GM18873 (cell line): Measurements from ENCODE around the gene OGFOD2.
"Not testable (repeated sequence)": the region's sequence is repeated elsewhere in the genome, so short reads cannot be mapped to it uniquely, and the experiment has no call there.

Source experiments
- ATAC-seq: cut with Tn5 transposase; IDR thresholded peaks from one replicate; pipeline ENCODE4 v1.9.1; 2021; ENCODE audit warnings: mild to moderate bottlenecking, moderate library complexity, moderate number of reproducible peaks; ENCODE audit not compliant: unreplicated experiment, low FRiP score

The OGFOD2 gene

GRCh38 chr12:122974892-122975789, at the start of gene OGFOD2:
TSS of gene OGFOD2 (plus strand) at chr12:122975244. CDS start at chr12:122975252, 8 bp downstream.
- ATAC-seq, result peak; percentile 56

- no peak for ATAC-seq
These were observed 47.2 kb upstream of the OGFOD2 start for GRCh38 chr12:122927756-122928403.

GRCh38 chr12:122928404-122929147, 46.5 kb upstream of the OGFOD2 start:
- ATAC-seq, result no peak

- no peak for ATAC-seq
These were observed 45.9 kb upstream of the OGFOD2 start for GRCh38 chr12:122929148-122929538.

- ATAC-seq, result no peak
These were observed 45.2 kb upstream of the OGFOD2 start for GRCh38 chr12:122929812-122930211.

DNA sequence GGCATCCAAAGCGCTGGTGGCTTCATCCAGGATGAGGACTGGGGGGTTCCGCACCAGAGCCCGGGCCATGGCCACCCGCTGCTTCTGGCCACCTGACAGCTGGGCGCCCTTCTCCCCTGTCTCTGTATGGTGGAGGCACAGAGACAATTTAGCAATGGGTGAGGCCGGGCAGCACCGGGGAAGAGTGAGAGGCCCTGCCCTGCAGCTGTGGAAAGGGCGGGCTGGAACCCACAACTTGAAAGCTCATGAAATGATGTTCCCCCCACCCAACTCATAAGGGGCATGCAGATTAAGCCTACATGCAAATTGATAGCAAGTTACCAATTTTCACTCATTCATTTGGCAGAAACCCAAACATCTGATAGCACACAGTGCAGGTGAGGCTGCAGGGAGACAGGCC, 42.8 kb upstream of the OGFOD2 start:
- ATAC-seq, result no peak

- ATAC-seq, result no peak
These were observed 40.3 kb upstream of the OGFOD2 start for GRCh38 chr12:122934722-122935121.

DNA sequence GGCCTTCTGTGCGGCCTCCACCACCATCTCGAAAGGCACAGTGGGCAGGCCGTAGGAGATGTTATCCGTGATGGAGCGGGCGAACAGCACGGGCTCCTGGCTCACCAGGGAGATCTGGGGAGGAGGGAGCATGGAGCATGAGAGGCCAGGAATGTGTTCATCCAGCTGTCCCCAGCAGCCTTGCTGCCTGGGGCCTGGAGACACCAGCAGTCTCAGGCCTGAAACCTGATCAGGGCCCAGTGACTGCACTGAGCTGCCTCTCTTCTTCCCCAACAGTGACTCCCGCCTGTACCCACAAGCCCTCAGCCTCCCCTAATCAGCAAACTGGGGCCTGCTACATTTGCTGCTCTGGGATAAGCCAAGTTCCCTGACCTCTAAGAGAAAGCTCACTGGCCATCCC, 39.7 kb upstream of the OGFOD2 start:
- no peak for ATAC-seq

DNA sequence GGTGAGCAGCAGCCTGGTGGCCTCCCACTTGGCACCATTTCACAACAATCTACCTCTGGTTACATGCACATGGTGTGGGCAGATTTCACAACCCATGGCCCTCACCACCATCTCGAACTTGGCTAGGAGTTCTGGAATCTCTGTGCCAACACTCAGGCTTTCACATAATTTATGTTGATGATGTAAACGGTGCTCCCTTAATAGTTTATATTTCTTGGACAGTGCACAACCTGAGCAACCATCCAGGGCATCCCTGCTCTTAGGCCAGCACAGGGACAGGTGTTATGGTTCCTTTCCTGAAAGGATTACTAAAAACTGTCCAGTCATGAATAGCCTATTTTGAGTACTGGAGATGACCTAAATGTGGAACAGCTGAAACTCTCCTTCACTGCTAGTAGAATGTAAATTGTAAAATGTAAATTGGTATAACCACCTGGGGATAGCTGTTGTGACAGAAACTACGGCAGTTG, 37.4 kb upstream of the OGFOD2 start:
- ATAC-seq, result no peak

DNA sequence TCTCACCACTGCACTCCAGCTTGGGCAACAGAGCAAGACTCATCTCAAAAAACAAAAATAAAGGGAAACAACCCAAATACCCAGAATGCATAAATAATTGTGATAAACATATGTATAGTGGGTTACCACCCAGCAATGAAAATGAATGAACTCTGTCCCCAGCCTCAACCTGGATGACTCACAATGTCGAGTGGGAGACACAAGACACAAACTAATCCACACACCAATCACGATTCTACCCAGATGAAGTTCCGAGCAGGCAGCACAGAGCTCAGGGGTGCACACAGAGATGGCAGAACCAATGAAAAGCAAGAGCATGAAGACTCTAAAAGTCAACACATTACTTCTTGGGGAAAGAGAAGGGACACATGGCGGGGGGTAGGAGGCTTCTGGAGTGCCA, 35.9 kb upstream of the OGFOD2 start:
- ATAC-seq, result no peak

- ATAC-seq, result not testable (repeated sequence)
These were observed 33.7 kb upstream of the OGFOD2 start for GRCh38 chr12:122941351-122941750.

DNA sequence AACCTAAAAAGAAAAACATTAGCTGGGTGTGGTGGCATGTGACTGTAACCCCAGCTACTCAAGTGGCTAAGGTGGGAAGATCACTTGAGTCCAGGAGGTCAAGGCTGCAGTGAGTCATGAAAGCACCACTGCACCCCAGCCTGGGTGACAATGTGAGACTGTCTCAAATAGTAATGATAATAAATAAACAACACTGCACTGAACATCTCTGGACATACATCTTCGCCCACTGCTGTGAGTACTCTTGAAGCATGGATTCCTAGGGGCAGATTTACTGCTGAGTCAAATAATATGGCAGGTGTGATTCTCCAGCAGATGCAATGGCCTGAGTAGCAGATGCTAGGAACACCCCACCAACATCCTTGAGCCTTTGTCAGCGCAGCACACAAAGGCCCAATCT, 32.4 kb upstream of the OGFOD2 start:
- ATAC-seq, result no peak

DNA sequence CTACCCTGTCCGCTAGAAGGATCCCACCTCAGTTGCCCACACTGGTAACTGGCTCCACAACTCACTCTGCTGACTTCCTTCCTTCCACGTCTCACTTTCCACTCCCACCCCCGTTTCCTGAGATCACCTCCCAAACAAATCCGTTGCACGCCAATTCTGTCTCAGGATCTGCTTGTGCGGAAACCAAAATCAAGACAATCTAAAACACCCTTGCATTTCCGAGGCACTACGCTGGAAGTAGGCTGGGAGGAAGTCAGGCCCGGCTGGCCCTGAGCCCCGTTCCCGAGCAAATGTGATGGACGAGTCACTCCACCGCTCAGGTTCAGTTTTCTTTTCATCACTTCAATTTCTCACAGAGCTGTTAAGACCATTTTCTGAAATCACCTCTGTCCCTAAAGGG, 31.8 kb upstream of the OGFOD2 start:
- ATAC-seq, result no peak

- ATAC-seq, result no peak
These were observed 30.1 kb upstream of the OGFOD2 start for GRCh38 chr12:122944605-122945592.

DNA sequence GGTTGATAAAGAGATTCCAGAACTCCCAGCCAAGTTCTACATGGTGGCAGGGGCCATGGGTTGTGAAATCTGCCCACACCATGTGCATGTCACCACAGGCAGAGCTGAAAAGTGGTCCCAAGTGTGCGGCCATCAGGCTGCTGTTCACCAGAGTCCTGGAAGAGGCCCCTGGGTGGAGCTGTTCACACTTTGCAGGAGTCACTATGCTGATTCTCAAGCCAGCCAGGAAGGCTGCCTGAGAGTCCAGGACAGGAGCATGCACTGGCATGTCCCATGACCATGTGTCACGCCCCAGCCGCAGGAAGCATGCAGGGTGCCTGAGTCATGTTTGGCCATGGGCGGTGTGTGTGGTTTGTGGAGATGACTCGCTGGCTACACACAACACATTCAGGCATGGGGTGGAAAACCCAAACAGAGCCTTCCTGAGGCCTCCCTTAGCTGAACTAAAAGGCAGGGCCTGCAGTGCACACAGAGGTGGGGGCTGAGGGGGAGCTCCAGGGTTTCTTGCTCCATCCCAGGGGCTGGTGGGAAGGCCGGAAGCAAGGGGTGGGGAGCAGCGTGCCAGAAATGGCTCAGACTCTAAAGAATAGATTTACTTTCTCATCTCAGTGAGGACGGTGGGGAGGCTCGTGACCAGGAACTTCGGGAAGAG, 28.2 kb upstream of the OGFOD2 start:
- no peak for ATAC-seq

DNA sequence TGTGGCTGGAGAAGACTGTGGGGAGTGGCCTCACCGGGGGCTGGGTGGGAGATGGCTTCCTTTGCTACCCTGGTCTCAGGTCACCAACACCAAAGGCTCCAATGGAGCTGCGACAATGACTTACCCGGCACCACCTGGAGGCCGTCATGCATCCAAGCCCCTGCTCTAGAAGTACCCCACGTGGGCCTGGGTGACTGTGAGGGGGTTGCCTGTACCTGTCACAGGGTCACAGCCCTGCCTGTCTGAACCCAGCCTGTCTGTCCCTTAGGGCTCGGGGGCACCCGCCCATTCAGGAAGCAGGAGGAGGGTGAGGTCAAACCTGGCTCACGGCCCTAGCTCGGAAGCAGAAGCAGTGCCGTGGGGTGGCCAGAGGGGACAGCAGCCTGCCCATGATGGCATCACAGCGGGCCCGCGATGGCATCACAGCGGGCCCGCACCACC, 27.7 kb upstream of the OGFOD2 start:
- ATAC-seq, result no peak

- no peak for ATAC-seq
These were observed 26.4 kb upstream of the OGFOD2 start for GRCh38 chr12:122948605-122949004.

- no peak for ATAC-seq
These were observed 25.6 kb upstream of the OGFOD2 start for GRCh38 chr12:122949405-122949804.
